HFFc6 (cell line): ENCODE results near the gene CAPN11. TPM values are rescaled to one million over a fixed set of nuclear protein-coding genes. Genes with fewer than 3 reads are reported as not detected.

Experiments
- DNase-seq: peaks from one replicate; pipeline ENCODE4 v3.0.0-alpha.2; 2018
- H3K27ac Mint-ChIP-seq: 2 replicates; pipeline ENCODE4 v1.8.0; 2020; ENCODE audit warnings: mild to moderate bottlenecking, mixed read lengths
- H3K27me3 Mint-ChIP-seq: 2 replicates; pipeline ENCODE4 v1.8.0; 2021; ENCODE audit warnings: mild to moderate bottlenecking, moderate library complexity, mixed read lengths; ENCODE audit not compliant: insufficient read depth
- H3K36me3 Mint-ChIP-seq: 2 replicates; pipeline ENCODE4 v1.8.0; 2021; ENCODE audit warnings: low read depth, mixed read lengths
- H3K4me1 Mint-ChIP-seq: 2 replicates; pipeline ENCODE4 v1.8.0; 2020; ENCODE audit warnings: low read depth, mixed read lengths
- H3K4me3 Mint-ChIP-seq: 2 replicates; pipeline ENCODE4 v1.8.0; 2020; ENCODE audit warnings: mild to moderate bottlenecking, moderate library complexity, mixed read lengths
- H3K9me3 Mint-ChIP-seq: 2 replicates; pipeline ENCODE4 v1.8.0; 2020; ENCODE audit warnings: mild to moderate bottlenecking, mixed read lengths
- total RNA-seq, 6 experiments: library from RNA; stranded (reverse); fragmentation: NEBNext Ultra II Directional; extraction: Animal tissue kit (Norgen Biotek cat#: 25700); gene quantifications; 2 replicates in 1 of 6; 3 replicates in 5 of 6; pipeline ENCODE4 v1.2.3, GENCODE V29; 2021
- TF ChIP-seq, protein P1 (sequence below): fragments of 200-600 bp; sonication (generic); IDR thresholded peaks from 2 replicates; pipeline ENCODE4 v1.5.0; 2021; ENCODE audit warnings: antibody characterized with exemption, mild to moderate bottlenecking

Gene CAPN11
- total RNA-seq, 6 experiments from 2014 or later, result not detected

DNA sequence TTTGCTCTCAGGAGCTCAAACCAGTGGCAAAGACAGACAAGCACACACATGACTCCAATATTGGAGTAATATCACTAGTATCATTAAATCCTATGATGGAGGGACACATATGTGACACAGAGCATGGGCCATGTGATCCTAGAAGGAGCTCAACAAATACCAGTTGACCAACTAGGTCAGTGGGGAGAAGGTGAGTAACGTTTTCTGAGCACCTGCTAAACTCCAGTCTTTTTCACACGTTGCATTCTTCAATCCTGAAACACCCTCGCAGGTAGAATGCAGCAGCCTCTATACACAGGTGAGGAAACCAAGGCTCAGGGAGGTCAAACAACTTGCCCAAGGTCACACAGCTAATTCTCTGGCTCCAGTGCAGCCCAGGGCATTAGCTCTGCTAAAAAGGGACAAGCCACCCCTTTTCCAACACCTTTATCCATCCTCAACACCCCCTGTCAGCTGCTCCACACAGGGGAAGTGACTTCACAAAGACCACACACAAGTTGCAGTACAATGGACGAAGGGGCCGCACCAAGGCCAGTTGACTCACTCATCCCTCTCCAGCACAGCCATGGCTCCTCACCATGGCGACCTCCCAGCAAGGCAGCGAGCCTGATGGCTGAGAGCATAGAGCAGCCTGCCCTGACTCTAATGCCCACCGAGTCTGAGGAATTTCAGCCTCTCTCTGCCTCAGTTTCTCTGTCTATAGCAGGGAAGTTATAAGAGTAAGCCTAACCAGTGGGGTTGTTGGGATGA is 4.4 kb downstream of the CAPN11 start:
- H3K9me3 Mint-ChIP-seq, result no peaks in the 10 kb centered on the region
- no peak for DNase-seq
- H3K27ac Mint-ChIP-seq, result no peak overlapping the region
- no peaks in the 10 kb centered on the region for H3K36me3 Mint-ChIP-seq
- TF ChIP-seq, protein P1, sequence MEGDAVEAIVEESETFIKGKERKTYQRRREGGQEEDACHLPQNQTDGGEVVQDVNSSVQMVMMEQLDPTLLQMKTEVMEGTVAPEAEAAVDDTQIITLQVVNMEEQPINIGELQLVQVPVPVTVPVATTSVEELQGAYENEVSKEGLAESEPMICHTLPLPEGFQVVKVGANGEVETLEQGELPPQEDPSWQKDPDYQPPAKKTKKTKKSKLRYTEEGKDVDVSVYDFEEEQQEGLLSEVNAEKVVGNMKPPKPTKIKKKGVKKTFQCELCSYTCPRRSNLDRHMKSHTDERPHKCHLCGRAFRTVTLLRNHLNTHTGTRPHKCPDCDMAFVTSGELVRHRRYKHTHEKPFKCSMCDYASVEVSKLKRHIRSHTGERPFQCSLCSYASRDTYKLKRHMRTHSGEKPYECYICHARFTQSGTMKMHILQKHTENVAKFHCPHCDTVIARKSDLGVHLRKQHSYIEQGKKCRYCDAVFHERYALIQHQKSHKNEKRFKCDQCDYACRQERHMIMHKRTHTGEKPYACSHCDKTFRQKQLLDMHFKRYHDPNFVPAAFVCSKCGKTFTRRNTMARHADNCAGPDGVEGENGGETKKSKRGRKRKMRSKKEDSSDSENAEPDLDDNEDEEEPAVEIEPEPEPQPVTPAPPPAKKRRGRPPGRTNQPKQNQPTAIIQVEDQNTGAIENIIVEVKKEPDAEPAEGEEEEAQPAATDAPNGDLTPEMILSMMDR, result no peak
- H3K27me3 Mint-ChIP-seq, result peaks cover 15% of the 10 kb centered on the region
- peaks cover 22% of the 10 kb centered on the region for H3K4me1 Mint-ChIP-seq
- no peak overlapping the region for H3K4me3 Mint-ChIP-seq

- Mint-ChIP-seq H3K4me1 (peaks cover 17% of the 10 kb centered on the region), H3K36me3 (no peaks in the 10 kb centered on the region), H3K27me3 (peaks cover 33% of the 10 kb centered on the region), H3K9me3 (no peaks in the 10 kb centered on the region), H3K27ac (no peak overlapping the region), H3K4me3 (no peak overlapping the region)
- TF ChIP-seq, protein P1, result no peak
- DNase-seq, result no peak
Measured at GRCh38 chr6:44166116-44166515, 7.5 kb downstream of the CAPN11 start.

DNA sequence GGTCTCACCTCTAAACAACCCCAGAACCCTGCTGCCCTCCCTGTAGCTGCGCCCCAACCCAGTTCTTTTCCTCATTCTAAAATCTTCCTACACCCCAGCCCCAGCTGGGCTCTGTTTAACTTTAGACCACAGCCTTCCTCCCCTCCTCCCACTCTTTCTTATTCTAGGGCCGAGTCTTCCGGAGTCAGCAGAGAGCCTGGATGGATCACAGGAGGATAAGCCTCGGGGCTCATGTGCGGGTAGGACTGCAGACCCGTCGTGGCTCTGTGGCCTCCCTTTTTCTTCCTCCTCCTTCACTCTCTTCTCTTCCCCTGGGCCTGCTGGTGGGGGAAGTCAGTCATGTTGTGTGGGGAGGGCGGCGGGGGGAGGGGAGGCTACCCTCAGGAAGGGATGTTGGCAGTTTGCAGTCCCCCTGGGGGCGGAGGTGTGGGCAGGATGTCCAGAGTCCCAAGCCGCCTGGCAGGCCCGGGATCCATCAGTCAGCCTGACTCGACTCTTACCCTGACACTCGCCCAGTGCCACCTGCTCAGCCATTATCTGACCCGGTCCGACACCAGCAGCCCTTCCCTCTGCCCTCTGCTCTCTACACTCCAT is 8.1 kb downstream of the CAPN11 start:
- Mint-ChIP-seq H3K36me3 (no peaks in the 10 kb centered on the region), H3K4me3 (no peak overlapping the region), H3K4me1 (peaks cover 12% of the 10 kb centered on the region), H3K27ac (no peak overlapping the region), H3K27me3 (peaks cover 35% of the 10 kb centered on the region), H3K9me3 (no peaks in the 10 kb centered on the region)
- TF ChIP-seq, protein P1, result no peak
- no peak for DNase-seq

DNA sequence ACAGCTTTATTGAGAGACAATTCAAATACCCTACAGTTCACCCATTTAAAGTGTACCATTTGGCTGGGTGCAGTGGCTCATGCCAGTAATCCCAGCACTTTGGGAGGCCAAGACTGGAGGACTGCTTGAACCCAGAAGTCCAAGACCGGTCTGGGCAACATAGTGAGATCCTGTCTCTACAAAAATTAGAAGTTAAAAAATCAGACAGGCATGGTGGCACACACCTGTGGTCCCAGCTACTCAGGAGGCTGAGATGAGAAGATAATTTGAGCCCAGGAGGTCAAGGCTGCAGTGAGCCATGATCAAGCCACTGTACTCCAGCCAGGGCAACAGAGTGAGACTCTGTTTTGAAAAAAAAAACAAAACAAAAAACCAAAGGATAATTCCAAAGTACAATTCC is 8.9 kb downstream of the CAPN11 start:
- peaks cover 6% of the 10 kb centered on the region for H3K4me1 Mint-ChIP-seq
- TF ChIP-seq, protein P1, result no peak
- H3K9me3 Mint-ChIP-seq, result no peaks in the 10 kb centered on the region
- H3K27me3 Mint-ChIP-seq, result peaks cover 35% of the 10 kb centered on the region
- no peaks in the 10 kb centered on the region for H3K36me3 Mint-ChIP-seq
- DNase-seq, result no peak
- no peak overlapping the region for H3K4me3 Mint-ChIP-seq
- H3K27ac Mint-ChIP-seq, result no peak overlapping the region

- TF ChIP-seq, protein P1, result no peak
- Mint-ChIP-seq H3K27me3 (peaks cover 32% of the 10 kb centered on the region), H3K4me3 (no peak overlapping the region), H3K9me3 (no peaks in the 10 kb centered on the region), H3K36me3 (no peaks in the 10 kb centered on the region), H3K4me1 (peaks cover 17% of the 10 kb centered on the region), H3K27ac (no peak overlapping the region)
- DNase-seq, result no peak
Measured at GRCh38 chr6:44169154-44169553, 10.5 kb downstream of the CAPN11 start.
